BLaER1 (cell line): ENCODE results near the gene OS9.
"Not testable (repeated sequence)": the region's sequence is repeated elsewhere in the genome, so short reads cannot be mapped to it uniquely, and the experiment has no call there.

Experiments
- H3K27ac ChIP-seq: shearing (Covaris generic); formaldehyde crosslinking; 2 replicates; pipeline ENCODE4 v1.8.1; 2022
- H3K27me3 ChIP-seq: shearing (Covaris generic); formaldehyde crosslinking; 2 replicates; pipeline ENCODE4 v1.8.1; 2022
- H3K36me3 ChIP-seq: shearing (Covaris generic); formaldehyde crosslinking; 2 replicates; pipeline ENCODE4 v1.8.1; 2022
- H3K4me1 ChIP-seq: shearing (Covaris generic); formaldehyde crosslinking; 2 replicates; pipeline ENCODE4 v1.8.1; 2022
- H3K4me2 ChIP-seq: shearing (Covaris generic); formaldehyde crosslinking; 2 replicates; pipeline ENCODE4 v1.8.1; 2022
- H3K4me3 ChIP-seq: shearing (Covaris generic); formaldehyde crosslinking; 2 replicates; pipeline ENCODE4 v1.8.1; 2022
- H3K9ac ChIP-seq: shearing (Covaris generic); formaldehyde crosslinking; 2 replicates; pipeline ENCODE4 v1.8.1; 2022
- H3K9me3 ChIP-seq: shearing (Covaris generic); formaldehyde crosslinking; 2 replicates; pipeline ENCODE4 v1.8.1; 2022
- H4K20me1 ChIP-seq: shearing (Covaris generic); formaldehyde crosslinking; 2 replicates; pipeline ENCODE4 v1.8.1; 2022
- Cebpa-rat ChIP-seq: shearing (Covaris generic); IDR thresholded peaks from 2 replicates; pipeline ENCODE4 v1.8.1; 2022

OS9 gene

GRCh38 chr12:57666897-57667296 lies 27.0 kb upstream of the OS9 start:
- no peaks in the 10 kb centered on the region for H3K27me3 ChIP-seq
- no peak overlapping the region for H3K9ac ChIP-seq
- H4K20me1 ChIP-seq, result no peaks in the 10 kb centered on the region
- no peak for TF ChIP-seq Cebpa-rat
- H3K36me3 ChIP-seq, result no peaks in the 10 kb centered on the region
- no peaks in the 10 kb centered on the region for H3K4me1 ChIP-seq
- no peak overlapping the region for H3K4me3 ChIP-seq
- H3K27ac ChIP-seq, result no peak overlapping the region
- no peak overlapping the region for H3K4me2 ChIP-seq
- peaks cover 34% of the 10 kb centered on the region for H3K9me3 ChIP-seq

GRCh38 chr12:57669691-57670090 lies 24.2 kb upstream of the OS9 start:
- not testable (repeated sequence) for H3K27ac ChIP-seq, H3K36me3 ChIP-seq, H4K20me1 ChIP-seq, H3K4me2 ChIP-seq, H3K9ac ChIP-seq, H3K4me1 ChIP-seq, H3K4me3 ChIP-seq, H3K27me3 ChIP-seq
- peaks cover 10% of the 10 kb centered on the region for H3K9me3 ChIP-seq

- H3K9me3 ChIP-seq, H3K27ac ChIP-seq, H3K4me1 ChIP-seq, H3K9ac ChIP-seq, H3K27me3 ChIP-seq, H3K4me2 ChIP-seq, H3K4me3 ChIP-seq, H3K36me3 ChIP-seq, H4K20me1 ChIP-seq: not testable (repeated sequence)
Observed at GRCh38 chr12:57671811-57672210, 22.1 kb upstream of the OS9 start.

GRCh38 chr12:57672801-57673200 lies 21.1 kb upstream of the OS9 start:
- Histone ChIP-seq H3K27ac (no peak overlapping the region), H3K27me3 (no peaks in the 10 kb centered on the region), H3K4me3 (no peak overlapping the region), H3K9ac (no peak overlapping the region), H3K4me1 (no peaks in the 10 kb centered on the region), H3K4me2 (no peak overlapping the region), H3K9me3 (no peaks in the 10 kb centered on the region), H3K36me3 (no peaks in the 10 kb centered on the region), H4K20me1 (no peaks in the 10 kb centered on the region)
- TF ChIP-seq Cebpa-rat, result no peak

- Histone ChIP-seq H3K27me3 (no peaks in the 10 kb centered on the region), H3K4me1 (no peaks in the 10 kb centered on the region), H3K4me2 (no peak overlapping the region), H3K4me3 (no peak overlapping the region), H4K20me1 (no peaks in the 10 kb centered on the region), H3K9me3 (no peaks in the 10 kb centered on the region), H3K36me3 (no peaks in the 10 kb centered on the region), H3K27ac (no peak overlapping the region), H3K9ac (no peak overlapping the region)
- TF ChIP-seq Cebpa-rat, result no peak
Observed at GRCh38 chr12:57674691-57675090, 19.2 kb upstream of the OS9 start.

- not testable (repeated sequence) for H3K36me3 ChIP-seq, H3K4me2 ChIP-seq, H3K9ac ChIP-seq, H4K20me1 ChIP-seq, H3K27me3 ChIP-seq, H3K4me3 ChIP-seq, H3K4me1 ChIP-seq, H3K27ac ChIP-seq
- H3K9me3 ChIP-seq, result peaks cover 16% of the 10 kb centered on the region
Observed at GRCh38 chr12:57677947-57678346, 16.0 kb upstream of the OS9 start.

- no peak overlapping the region for H3K27ac ChIP-seq
- no peak overlapping the region for H3K9ac ChIP-seq
- peaks cover 16% of the 10 kb centered on the region for H3K9me3 ChIP-seq
- H4K20me1 ChIP-seq, result no peaks in the 10 kb centered on the region
- no peak overlapping the region for H3K4me2 ChIP-seq
- no peaks in the 10 kb centered on the region for H3K27me3 ChIP-seq
- no peaks in the 10 kb centered on the region for H3K4me1 ChIP-seq
- no peak overlapping the region for H3K4me3 ChIP-seq
- H3K36me3 ChIP-seq, result no peaks in the 10 kb centered on the region
- TF ChIP-seq Cebpa-rat, result no peak
Observed at GRCh38 chr12:57679697-57680096, 14.2 kb upstream of the OS9 start.

GRCh38 chr12:57687862-57688261 lies 6.1 kb upstream of the OS9 start:
- H3K4me1 ChIP-seq, result no peaks in the 10 kb centered on the region
- H3K4me3 ChIP-seq, result no peak overlapping the region
- H3K9ac ChIP-seq, result no peak overlapping the region
- no peaks in the 10 kb centered on the region for H3K36me3 ChIP-seq
- H3K9me3 ChIP-seq, result no peaks in the 10 kb centered on the region; the same call in 1 of the 2 replicates
- no peak overlapping the region for H3K4me2 ChIP-seq
- H3K27me3 ChIP-seq, result no peaks in the 10 kb centered on the region
- H4K20me1 ChIP-seq, result no peaks in the 10 kb centered on the region
- no peak overlapping the region for H3K27ac ChIP-seq
- no peak for TF ChIP-seq Cebpa-rat

GRCh38 chr12:57688931-57689330 lies 5.0 kb upstream of the OS9 start:
- Histone ChIP-seq H3K9me3 (no peaks in the 10 kb centered on the region; the same call in 1 of the 2 replicates), H3K36me3 (no peaks in the 10 kb centered on the region), H3K27ac (no peak overlapping the region), H3K4me2 (no peak overlapping the region), H4K20me1 (no peaks in the 10 kb centered on the region), H3K9ac (no peak overlapping the region), H3K4me3 (no peak overlapping the region), H3K4me1 (no peaks in the 10 kb centered on the region), H3K27me3 (no peaks in the 10 kb centered on the region)
- no peak for TF ChIP-seq Cebpa-rat

GRCh38 chr12:57692500-57692899 lies 1.4 kb upstream of the OS9 start:
- H3K27ac ChIP-seq, result no peak overlapping the region

GRCh38 chr12:57693317-57693658 lies 644 bp upstream of the OS9 start:
- Histone ChIP-seq H3K4me2 (peak overlapping the region; percentile 39), H3K36me3 (peaks cover 29% of the 10 kb centered on the region), H3K27ac (no peak overlapping the region), H3K27me3 (no peaks in the 10 kb centered on the region), H3K4me1 (peaks cover 10% of the 10 kb centered on the region), H4K20me1 (no peaks in the 10 kb centered on the region), H3K9me3 (no peaks in the 10 kb centered on the region; the same call in 1 of the 2 replicates), H3K4me3 (no peak overlapping the region), H3K9ac (no peak overlapping the region)
- no peak for TF ChIP-seq Cebpa-rat

More at GRCh38 chr12:57692500-57692899, 1.4 kb upstream of the OS9 start:
- H3K27me3 ChIP-seq, result no peaks in the 10 kb centered on the region
- TF ChIP-seq Cebpa-rat, result no peak
- no peaks in the 10 kb centered on the region; the same call in 1 of the 2 replicates for H3K9me3 ChIP-seq
- no peak overlapping the region for H3K4me3 ChIP-seq
- H3K4me1 ChIP-seq, result peaks cover 10% of the 10 kb centered on the region
- H3K36me3 ChIP-seq, result peaks cover 22% of the 10 kb centered on the region
- H3K4me2 ChIP-seq, result no peak overlapping the region
- no peaks in the 10 kb centered on the region for H4K20me1 ChIP-seq
- no peak overlapping the region for H3K9ac ChIP-seq
